ENCODE data around the gene LMO3.

LMO3 gene

GRCh38 chr12:16606117-16606200, at the start of gene LMO3:
Gene LMO3 (minus strand): TSS chr12:16606162. CDS start chr12:16600860, 5,302 bp downstream.
- DNase-seq (ENCODE audit: low read depth in 2 of 2): no peak

- DNase-seq (ENCODE audit: low read depth in 2 of 2): no peak
These were observed 30.6 kb upstream of the LMO3 start for GRCh38 chr12:16636435-16637055.

- no peak for DNase-seq (ENCODE audit: low read depth in 2 of 2)
These were observed 28.8 kb upstream of the LMO3 start for GRCh38 chr12:16634786-16635185.

- no peak for DNase-seq (ENCODE audit: low read depth in 2 of 2)
These were observed 21.0 kb upstream of the LMO3 start for GRCh38 chr12:16626991-16627390.

- no peak for DNase-seq (ENCODE audit: low read depth in 2 of 2)
These were observed 16.4 kb upstream of the LMO3 start for GRCh38 chr12:16622338-16622737.

GRCh38 chr12:16619537-16619936, 13.6 kb upstream of the LMO3 start:
- no peak for DNase-seq (ENCODE audit: low read depth in 2 of 2)

- no peak for DNase-seq (ENCODE audit: low read depth in 2 of 2)
These were observed 12.3 kb upstream of the LMO3 start for GRCh38 chr12:16618256-16618655.

GRCh38 chr12:16613199-16613598, 7.2 kb upstream of the LMO3 start:
- DNase-seq (ENCODE audit: low read depth in 2 of 2): no peak

GRCh38 chr12:16612647-16613046, 6.7 kb upstream of the LMO3 start:
- DNase-seq (ENCODE audit: low read depth in 2 of 2): no peak

- DNase-seq (ENCODE audit: low read depth in 2 of 2): no peak
These were observed 5.2 kb upstream of the LMO3 start for GRCh38 chr12:16611146-16611545.

GRCh38 chr12:16610743-16611142, 4.8 kb upstream of the LMO3 start:
- DNase-seq (ENCODE audit: low read depth in 2 of 2): no peak

GRCh38 chr12:16610001-16610585, 4.1 kb upstream of the LMO3 start:
- DNase-seq (ENCODE audit: low read depth in 2 of 2): no peak

GRCh38 chr12:16608946-16609539, 3.1 kb upstream of the LMO3 start:
- no peak for DNase-seq (ENCODE audit: low read depth in 2 of 2)

- no peak for DNase-seq (ENCODE audit: low read depth in 2 of 2)
These were observed 2.2 kb upstream of the LMO3 start for GRCh38 chr12:16607906-16608775.

GRCh38 chr12:16606991-16607390, 1.0 kb upstream of the LMO3 start:
- DNase-seq (ENCODE audit: low read depth in 2 of 2): no peak

- DNase-seq (ENCODE audit: low read depth in 2 of 2): no peak
These were observed 363 bp upstream of the LMO3 start for GRCh38 chr12:16606201-16606849.

GRCh38 chr12:16605642-16606116, 283 bp downstream of the LMO3 start:
- DNase-seq (ENCODE audit: low read depth in 2 of 2): no peak

GRCh38 chr12:16604596-16605252, 1.2 kb downstream of the LMO3 start:
- no peak for DNase-seq (ENCODE audit: low read depth in 2 of 2)

- no peak for DNase-seq (ENCODE audit: low read depth in 2 of 2)
These were observed 1.9 kb downstream of the LMO3 start for GRCh38 chr12:16603916-16604575.

GRCh38 chr12:16603260-16603915, 2.6 kb downstream of the LMO3 start:
- DNase-seq (ENCODE audit: low read depth in 2 of 2): no peak

GRCh38 chr12:16602412-16602811, 3.5 kb downstream of the LMO3 start:
- DNase-seq (ENCODE audit: low read depth in 2 of 2): no peak

All from stimulated activated CD8-positive, alpha-beta memory T cell treated with anti-CD3 and anti-CD28 coated beads, Interleukin-15, amount 100 ng/mL, for 4 hours (primary cell).